Parathyroid adenoma (tissue), 2 donors: ENCODE results near the gene SLC35C1.

Experiments
- H2AFZ ChIP-seq: fragments of 300-600 bp; sonication (generic); one replicate; pipeline ENCODE4 v1.7.0; 2017; ENCODE audit warnings: antibody characterized with exemption, mild to moderate bottlenecking
- H3K27ac ChIP-seq: fragments of 300-600 bp; sonication (generic); one replicate; pipeline ENCODE4 v1.7.0; 2017
- H3K27me3 ChIP-seq: fragments of 300-600 bp; sonication (generic); one replicate; pipeline ENCODE4 v1.7.0; 2017; ENCODE audit warnings: low read length; ENCODE audit not compliant: control insufficient read depth, insufficient read depth
- H3K36me3 ChIP-seq: fragments of 300-600 bp; sonication (generic); one replicate; pipeline ENCODE4 v1.7.0; 2017; ENCODE audit warnings: low read length; ENCODE audit not compliant: control insufficient read depth, insufficient read depth
- H3K4me1 ChIP-seq: fragments of 300-600 bp; sonication (generic); one replicate; pipeline ENCODE4 v1.7.0; 2017; ENCODE audit warnings: control low read depth
- H3K4me2 ChIP-seq: fragments of 300-600 bp; sonication (generic); one replicate; pipeline ENCODE4 v1.7.0; 2017; ENCODE audit warnings: low read length
- H3K4me3 ChIP-seq: fragments of 300-600 bp; sonication (generic); one replicate; pipeline ENCODE4 v1.7.0; 2017; ENCODE audit warnings: low read depth, low read length
- H3K79me2 ChIP-seq: fragments of 300-600 bp; sonication (generic); one replicate; pipeline ENCODE4 v1.7.0; 2017; ENCODE audit warnings: control low read depth
- H3K9ac ChIP-seq: fragments of 300-600 bp; sonication (generic); one replicate; pipeline ENCODE4 v1.7.0; 2017; ENCODE audit warnings: mild to moderate bottlenecking
- H3K9me3 ChIP-seq: fragments of 300-600 bp; sonication (generic); one replicate; pipeline ENCODE4 v1.7.0; 2017; ENCODE audit warnings: low read length; ENCODE audit not compliant: control insufficient read depth
- TF ChIP-seq, protein P1 (sequence below): fragments of 300-600 bp; sonication (generic); IDR thresholded peaks from one replicate; pipeline ENCODE4 v1.7.0; 2017; ENCODE audit warnings: antibody characterized with exemption, mild to moderate bottlenecking
- donor health status: primary hyperparathyroidism.

Gene SLC35C1

DNA sequence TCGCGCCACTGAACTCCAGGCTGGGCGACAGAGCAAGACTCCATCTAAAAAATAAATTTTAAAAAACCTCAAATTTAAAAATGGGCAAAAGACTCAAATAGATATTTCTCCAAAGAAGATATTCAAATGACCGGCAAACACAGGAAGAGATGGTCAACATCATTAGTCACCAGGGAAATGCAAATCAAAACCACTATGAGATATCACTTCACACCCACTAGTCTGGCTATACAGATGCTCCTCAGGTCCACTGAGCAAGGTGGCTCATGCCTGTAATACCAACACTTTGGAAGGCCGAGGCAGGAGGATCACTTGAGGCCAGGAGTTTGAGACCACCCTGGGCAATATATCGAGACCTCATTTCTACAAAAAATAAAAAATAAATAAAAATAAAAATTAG, 43.3 kb upstream of the SLC35C1 start:
- H3K9ac ChIP-seq = no peak overlapping the region
- no peak overlapping the region for H3K4me2 ChIP-seq
- H3K9me3 ChIP-seq = no peaks in the 10 kb centered on the region
- H3K36me3 ChIP-seq = no peaks in the 10 kb centered on the region
- no peak overlapping the region for H3K4me3 ChIP-seq
- no peaks in the 10 kb centered on the region for H3K79me2 ChIP-seq
- no peak overlapping the region for H2AFZ ChIP-seq
- TF ChIP-seq, protein P1, sequence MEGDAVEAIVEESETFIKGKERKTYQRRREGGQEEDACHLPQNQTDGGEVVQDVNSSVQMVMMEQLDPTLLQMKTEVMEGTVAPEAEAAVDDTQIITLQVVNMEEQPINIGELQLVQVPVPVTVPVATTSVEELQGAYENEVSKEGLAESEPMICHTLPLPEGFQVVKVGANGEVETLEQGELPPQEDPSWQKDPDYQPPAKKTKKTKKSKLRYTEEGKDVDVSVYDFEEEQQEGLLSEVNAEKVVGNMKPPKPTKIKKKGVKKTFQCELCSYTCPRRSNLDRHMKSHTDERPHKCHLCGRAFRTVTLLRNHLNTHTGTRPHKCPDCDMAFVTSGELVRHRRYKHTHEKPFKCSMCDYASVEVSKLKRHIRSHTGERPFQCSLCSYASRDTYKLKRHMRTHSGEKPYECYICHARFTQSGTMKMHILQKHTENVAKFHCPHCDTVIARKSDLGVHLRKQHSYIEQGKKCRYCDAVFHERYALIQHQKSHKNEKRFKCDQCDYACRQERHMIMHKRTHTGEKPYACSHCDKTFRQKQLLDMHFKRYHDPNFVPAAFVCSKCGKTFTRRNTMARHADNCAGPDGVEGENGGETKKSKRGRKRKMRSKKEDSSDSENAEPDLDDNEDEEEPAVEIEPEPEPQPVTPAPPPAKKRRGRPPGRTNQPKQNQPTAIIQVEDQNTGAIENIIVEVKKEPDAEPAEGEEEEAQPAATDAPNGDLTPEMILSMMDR = no peak
- H3K4me1 ChIP-seq = no peaks in the 10 kb centered on the region
- no peak overlapping the region for H3K27ac ChIP-seq
- H3K27me3 ChIP-seq = no peaks in the 10 kb centered on the region

- Histone ChIP-seq H3K4me1 (no peaks in the 10 kb centered on the region), H3K27ac (no peak overlapping the region), H3K4me2 (no peak overlapping the region), H3K79me2 (no peaks in the 10 kb centered on the region), H3K4me3 (no peak overlapping the region), H3K9ac (no peak overlapping the region), H3K27me3 (no peaks in the 10 kb centered on the region), H3K36me3 (no peaks in the 10 kb centered on the region), H3K9me3 (no peaks in the 10 kb centered on the region), H2AFZ (no peak overlapping the region)
- TF ChIP-seq, protein P1 = no peak
Observed at GRCh38 chr11:45765107-45765668, 39.8 kb upstream of the SLC35C1 start.

DNA sequence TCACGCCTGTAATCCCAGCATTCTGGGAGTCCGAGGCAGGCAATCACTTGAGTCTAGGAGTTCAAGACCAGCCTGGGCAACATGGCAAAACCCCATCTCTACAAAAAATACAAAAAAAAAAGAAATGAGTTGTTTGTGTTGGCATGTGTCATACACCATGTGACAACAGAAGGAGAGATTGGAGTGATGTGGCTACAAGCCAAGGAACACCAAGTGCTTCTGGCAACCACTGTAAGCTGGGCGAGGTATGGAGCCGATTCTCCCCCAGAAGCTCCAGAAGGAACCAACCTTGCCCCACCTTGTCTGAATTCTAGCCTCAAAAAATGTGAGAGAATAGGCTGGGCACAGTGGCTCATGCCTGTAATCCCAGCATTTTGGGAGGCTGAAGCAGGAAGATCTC, 39.1 kb upstream of the SLC35C1 start:
- H3K9me3 ChIP-seq = no peaks in the 10 kb centered on the region
- no peaks in the 10 kb centered on the region for H3K4me1 ChIP-seq
- H3K79me2 ChIP-seq = no peaks in the 10 kb centered on the region
- no peak overlapping the region for H3K9ac ChIP-seq
- no peaks in the 10 kb centered on the region for H3K27me3 ChIP-seq
- TF ChIP-seq, protein P1 = no peak
- H2AFZ ChIP-seq = no peak overlapping the region
- no peaks in the 10 kb centered on the region for H3K36me3 ChIP-seq
- no peak overlapping the region for H3K4me2 ChIP-seq
- H3K27ac ChIP-seq = no peak overlapping the region
- no peak overlapping the region for H3K4me3 ChIP-seq

DNA sequence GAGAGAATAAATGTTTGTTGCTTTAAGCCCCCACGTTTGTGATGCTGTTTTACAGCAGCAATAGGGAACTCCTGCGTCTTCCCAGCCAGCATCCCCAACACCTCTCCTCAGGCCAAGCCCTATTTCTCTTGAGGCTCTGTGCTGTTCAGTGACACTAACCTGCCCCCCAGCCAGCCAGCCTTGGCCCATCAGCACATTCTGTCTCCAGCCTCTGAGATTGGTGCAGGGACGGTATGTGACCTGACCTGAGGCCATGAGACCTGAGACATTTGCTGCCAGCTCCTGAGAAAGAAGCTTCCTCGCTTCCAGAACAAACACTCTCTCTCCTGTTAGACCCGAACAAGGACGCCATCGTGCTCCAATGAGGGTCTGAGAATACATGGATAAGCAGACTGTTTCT, 38.5 kb upstream of the SLC35C1 start:
- H3K79me2 ChIP-seq = no peaks in the 10 kb centered on the region
- H3K9ac ChIP-seq = no peak overlapping the region
- TF ChIP-seq, protein P1 = no peak
- no peaks in the 10 kb centered on the region for H3K27me3 ChIP-seq
- H3K9me3 ChIP-seq = no peaks in the 10 kb centered on the region
- no peak overlapping the region for H2AFZ ChIP-seq
- H3K4me2 ChIP-seq = no peak overlapping the region
- no peaks in the 10 kb centered on the region for H3K4me1 ChIP-seq
- no peak overlapping the region for H3K27ac ChIP-seq
- no peaks in the 10 kb centered on the region for H3K36me3 ChIP-seq
- H3K4me3 ChIP-seq = no peak overlapping the region

GRCh38 chr11:45768486-45768885, 36.5 kb upstream of the SLC35C1 start:
- Histone ChIP-seq H3K4me3 (no peak overlapping the region), H3K27ac (no peak overlapping the region), H3K79me2 (no peaks in the 10 kb centered on the region), H3K27me3 (no peaks in the 10 kb centered on the region), H3K9me3 (no peaks in the 10 kb centered on the region), H3K4me2 (no peak overlapping the region), H3K36me3 (no peaks in the 10 kb centered on the region), H3K4me1 (no peaks in the 10 kb centered on the region), H2AFZ (no peak overlapping the region), H3K9ac (no peak overlapping the region)
- TF ChIP-seq, protein P1 = no peak
